ENCODE measurements around the gene PSD. TPM values are rescaled to one million over a fixed set of nuclear protein-coding genes. Genes with fewer than 3 reads are reported as not detected.

The PSD gene
- total and polyA plus RNA-seq, 2 donors (not counting 3 experiments of a cell fraction or from before 2014, with no cell fraction given) = 0.10 to 0.40 TPM

DNA sequence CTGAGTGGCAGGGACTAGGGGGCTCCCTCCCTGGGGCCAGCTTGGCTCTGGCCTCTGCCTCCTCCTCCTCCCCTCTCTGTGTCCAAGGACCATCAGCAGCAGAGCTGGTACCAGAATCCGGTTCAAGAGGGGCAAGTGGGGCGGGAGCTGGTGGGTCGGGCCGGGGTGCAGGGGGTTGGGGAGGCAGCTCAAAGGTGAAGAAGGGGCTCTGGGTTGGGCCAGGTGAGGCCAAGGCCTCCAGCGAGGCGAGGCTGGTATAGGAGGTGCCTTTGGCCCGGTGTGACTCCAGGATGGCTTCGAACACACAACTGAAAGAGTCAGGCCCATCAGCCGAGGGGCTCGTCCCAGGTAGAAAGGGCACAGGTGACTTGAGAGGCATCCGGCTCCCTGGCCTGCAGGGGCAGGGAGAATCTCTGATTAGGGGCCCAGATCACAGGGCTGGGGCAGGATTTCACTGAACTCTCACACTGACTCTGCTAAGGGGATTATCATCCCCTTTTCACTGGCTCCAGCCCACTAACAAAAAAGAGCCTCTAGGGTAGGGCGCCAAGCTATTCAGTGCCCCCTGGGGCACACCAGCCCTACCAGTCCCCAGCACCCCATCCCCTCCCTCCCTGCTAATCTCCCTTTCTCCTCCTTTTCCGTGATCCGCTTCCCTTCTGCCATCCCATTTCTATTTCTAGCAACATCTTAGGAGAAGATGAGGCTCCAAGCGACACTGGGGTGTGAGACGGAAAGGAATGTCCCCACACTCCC is 4.6 kb downstream of the PSD start:
- dilution Hi-C loops (cut with MboI; ENCODE audit: extremely low pct_ligation_motif_present, low sequenced_read_pairs) (no loop called here), intact Hi-C loops (cut with micrococcal nuclease) (no loop called here)
- Histone ChIP-seq H3K79me2 (ENCODE audit: control insufficient read depth, insufficient read depth, low read length) (no peaks in the 10 kb centered on the region), H3K9me1 (replicated peaks; ENCODE audit: control insufficient read depth, extremely low read depth, insufficient read depth, low read length) (no peaks in the 10 kb centered on the region), H3K4me1 (ENCODE audit: control insufficient read depth, extremely low read depth, insufficient read depth, low read length) (no peaks in the 10 kb centered on the region), H3K4me3 (replicated peaks in 1 of 3; ENCODE audit: insufficient read depth in 1 of 3, low read depth in 1 of 3, low read length in 3 of 3) (no peak overlapping the region), H2AFZ (ENCODE audit: low read depth, low read length) (no peak overlapping the region), H4K20me1 (replicated peaks; ENCODE audit: control insufficient read depth, extremely low read depth, insufficient read depth, low read length) (no peaks in the 10 kb centered on the region), H3K27me3 (ENCODE audit: control insufficient read depth in 2 of 2, insufficient read depth in 2 of 2, low read length in 2 of 2) (peaks cover 30 to 45% of the 10 kb centered on the region in 2 experiments), H3K27ac (ENCODE audit: insufficient read depth, low read depth, low read length) (no peak overlapping the region), H3K36me3 (ENCODE audit: control insufficient read depth in 2 of 2, extremely low read depth in 1 of 2, insufficient read depth in 2 of 2, low read length in 2 of 2) (no peaks in the 10 kb centered on the region), H3K4me2 (ENCODE audit: insufficient read depth, low read length) (no peak overlapping the region), H3K9me3 (replicated peaks; ENCODE audit: control insufficient read depth, insufficient read depth, low read length) (no peaks in the 10 kb centered on the region), H3K9ac (replicated peaks; ENCODE audit: extremely low read depth, insufficient read depth, low read length) (no peak overlapping the region)
- no TSS peak for BruUV-seq (replicated peaks)
- ChIA-PET POLR2A (no interaction called here), CTCF (interaction anchor here (0.7 to 2.4 kb wide), 6 partner anchors 8 to 245 kb away, joined by 3 to 8 read pairs (median 4); no protein-coding TSS in a partner anchor)
- TF ChIP-seq MYC (IDR thresholded peaks at IDR 0.05; ENCODE audit: low read depth, low read length) = no peak
- no peak for TF ChIP-seq FOS (IDR thresholded peaks at IDR 0.05; ENCODE audit: borderline replicate concordance, insufficient read depth, low read length)
- TF ChIP-seq GATA2 (IDR thresholded peaks at IDR 0.05; ENCODE audit: insufficient read depth, insufficient read length, low read depth, low read length) = no peak
- DNase-seq (ENCODE audit: low read depth, low spot score) (no peak), FAIRE-seq (no peak)

DNA sequence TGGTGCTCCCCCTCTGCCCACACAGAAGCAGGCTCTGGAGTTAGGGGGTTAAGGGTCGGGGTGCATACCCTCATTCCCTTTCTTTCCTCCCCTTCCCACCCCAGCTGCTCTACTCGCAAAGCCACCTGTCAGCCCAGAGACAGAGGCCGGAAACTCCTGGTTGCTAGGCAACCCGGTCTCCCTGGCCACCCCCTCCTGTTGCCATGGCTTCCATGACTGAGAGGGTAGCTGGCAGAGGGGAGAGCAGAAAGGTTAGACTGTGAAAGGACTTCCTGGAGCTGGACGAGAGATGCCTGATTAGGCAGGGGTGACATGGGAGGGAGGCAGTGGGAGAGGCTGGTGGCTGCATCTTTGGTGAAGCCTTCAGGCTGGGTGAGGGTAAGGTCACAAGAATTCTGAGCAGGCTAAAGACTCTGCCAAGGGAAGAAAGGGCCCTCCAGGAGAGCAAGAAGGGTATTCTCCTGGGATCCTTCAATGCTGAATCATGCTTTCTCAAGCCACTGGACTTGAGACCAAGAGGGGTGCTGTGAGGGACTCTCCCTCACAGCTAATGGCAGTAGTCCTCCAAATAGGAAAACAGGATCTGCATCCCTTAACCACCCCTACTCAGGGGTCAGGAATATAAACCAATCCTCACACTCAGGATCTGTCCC is 5.4 kb downstream of the PSD start:
- no peaks in the 10 kb centered on the region for H4K20me1 ChIP-seq (replicated peaks; ENCODE audit: control insufficient read depth, extremely low read depth, insufficient read depth, low read length)
- H3K9me1 ChIP-seq (replicated peaks; ENCODE audit: control insufficient read depth, extremely low read depth, insufficient read depth, low read length) = no peaks in the 10 kb centered on the region
- BruUV-seq (replicated peaks) = no TSS peak
- H3K27me3 ChIP-seq (ENCODE audit: control insufficient read depth in 2 of 2, insufficient read depth in 2 of 2, low read length in 2 of 2) = peaks cover 37 to 44% of the 10 kb centered on the region in 2 experiments
- dilution Hi-C loops (cut with MboI; ENCODE audit: extremely low pct_ligation_motif_present, low sequenced_read_pairs) = no loop called here
- DNase-seq (ENCODE audit: low read depth, low spot score) = no peak
- H3K9ac ChIP-seq (replicated peaks; ENCODE audit: extremely low read depth, insufficient read depth, low read length) = no peak overlapping the region
- H2AFZ ChIP-seq (ENCODE audit: low read depth, low read length) = no peak overlapping the region
- H3K9me3 ChIP-seq (replicated peaks; ENCODE audit: control insufficient read depth, insufficient read depth, low read length) = no peaks in the 10 kb centered on the region
- CTCF ChIA-PET = interaction anchor here (0.7 to 2.4 kb wide), 7 partner anchors 9 to 244 kb away, joined by 3 to 8 read pairs (median 3); partner anchors contain the start of gene NFKB2
- H3K4me1 ChIP-seq (ENCODE audit: control insufficient read depth, extremely low read depth, insufficient read depth, low read length) = no peaks in the 10 kb centered on the region
- H3K27ac ChIP-seq (ENCODE audit: insufficient read depth, low read depth, low read length) = no peak overlapping the region
- no peak overlapping the region for H3K4me2 ChIP-seq (ENCODE audit: insufficient read depth, low read length)
- POLR2A ChIA-PET = no interaction called here
- H3K36me3 ChIP-seq (ENCODE audit: control insufficient read depth in 2 of 2, extremely low read depth in 1 of 2, insufficient read depth in 2 of 2, low read length in 2 of 2) = no peaks in the 10 kb centered on the region
- H3K79me2 ChIP-seq (ENCODE audit: control insufficient read depth, insufficient read depth, low read length) = no peaks in the 10 kb centered on the region
- TF ChIP-seq, protein P1, sequence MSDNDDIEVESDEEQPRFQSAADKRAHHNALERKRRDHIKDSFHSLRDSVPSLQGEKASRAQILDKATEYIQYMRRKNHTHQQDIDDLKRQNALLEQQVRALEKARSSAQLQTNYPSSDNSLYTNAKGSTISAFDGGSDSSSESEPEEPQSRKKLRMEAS (IDR thresholded peaks at IDR 0.05; ENCODE audit: insufficient read depth, insufficient read length) = no peak
- TF ChIP-seq JUN (IDR thresholded peaks at IDR 0.05; ENCODE audit: borderline replicate concordance, insufficient read depth, insufficient read length, low read depth) (no peak), POLR2A (IDR thresholded peaks at IDR 0.05; ENCODE audit: low read depth, low read length) (no peak), FOS (IDR thresholded peaks at IDR 0.05; ENCODE audit: borderline replicate concordance, insufficient read depth, low read length) (no peak), GATA2 (IDR thresholded peaks at IDR 0.05; ENCODE audit: insufficient read depth, insufficient read length, low read depth, low read length) (no peak)
- TF ChIP-seq, protein P2, sequence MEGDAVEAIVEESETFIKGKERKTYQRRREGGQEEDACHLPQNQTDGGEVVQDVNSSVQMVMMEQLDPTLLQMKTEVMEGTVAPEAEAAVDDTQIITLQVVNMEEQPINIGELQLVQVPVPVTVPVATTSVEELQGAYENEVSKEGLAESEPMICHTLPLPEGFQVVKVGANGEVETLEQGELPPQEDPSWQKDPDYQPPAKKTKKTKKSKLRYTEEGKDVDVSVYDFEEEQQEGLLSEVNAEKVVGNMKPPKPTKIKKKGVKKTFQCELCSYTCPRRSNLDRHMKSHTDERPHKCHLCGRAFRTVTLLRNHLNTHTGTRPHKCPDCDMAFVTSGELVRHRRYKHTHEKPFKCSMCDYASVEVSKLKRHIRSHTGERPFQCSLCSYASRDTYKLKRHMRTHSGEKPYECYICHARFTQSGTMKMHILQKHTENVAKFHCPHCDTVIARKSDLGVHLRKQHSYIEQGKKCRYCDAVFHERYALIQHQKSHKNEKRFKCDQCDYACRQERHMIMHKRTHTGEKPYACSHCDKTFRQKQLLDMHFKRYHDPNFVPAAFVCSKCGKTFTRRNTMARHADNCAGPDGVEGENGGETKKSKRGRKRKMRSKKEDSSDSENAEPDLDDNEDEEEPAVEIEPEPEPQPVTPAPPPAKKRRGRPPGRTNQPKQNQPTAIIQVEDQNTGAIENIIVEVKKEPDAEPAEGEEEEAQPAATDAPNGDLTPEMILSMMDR (IDR thresholded peaks at IDR 0.05; ENCODE audit: extremely low read depth in 1 of 2, insufficient read depth in 1 of 2, low read depth in 1 of 2, low read length in 2 of 2) = no peak
- H3K4me3 ChIP-seq (replicated peaks in 1 of 3; ENCODE audit: insufficient read depth in 1 of 3, low read depth in 1 of 3, low read length in 3 of 3) = no peak overlapping the region
- FAIRE-seq = no peak
- intact Hi-C loops (cut with micrococcal nuclease) = no loop called here
